ENCODE results near the gene TRIM51G.
"Not testable (repeated sequence)": the region's sequence is repeated elsewhere in the genome, so short reads cannot be mapped to it uniquely, and the experiment has no call there.

TRIM51G gene

GRCh38 chr11:48983785-48984184 lies at the start of gene TRIM51G:
Gene TRIM51G, minus strand, starts transcription at chr11:48983885. Its CDS starts 2,190 bp downstream, at chr11:48981695.
- not testable (repeated sequence) for H3K9me3 ChIP-seq (ENCODE audit: control insufficient read depth in 1 of 2, low read length in 2 of 2); H3K4me1 ChIP-seq (ENCODE audit: control insufficient read depth in 1 of 2, insufficient read depth in 2 of 2, low read length in 2 of 2); H3K27ac ChIP-seq (ENCODE audit: low read depth, low read length); H3K9ac ChIP-seq (ENCODE audit: low read depth in 1 of 2, low read length in 2 of 2); H3K36me3 ChIP-seq (ENCODE audit: control insufficient read depth in 1 of 2, insufficient read depth in 2 of 2, low read length in 2 of 2); H3K4me3 ChIP-seq (ENCODE audit: low read depth in 1 of 2, low read length in 2 of 2); H3K27me3 ChIP-seq (ENCODE audit: control insufficient read depth in 1 of 2, insufficient read depth in 2 of 2, low read length in 2 of 2)

DNA sequence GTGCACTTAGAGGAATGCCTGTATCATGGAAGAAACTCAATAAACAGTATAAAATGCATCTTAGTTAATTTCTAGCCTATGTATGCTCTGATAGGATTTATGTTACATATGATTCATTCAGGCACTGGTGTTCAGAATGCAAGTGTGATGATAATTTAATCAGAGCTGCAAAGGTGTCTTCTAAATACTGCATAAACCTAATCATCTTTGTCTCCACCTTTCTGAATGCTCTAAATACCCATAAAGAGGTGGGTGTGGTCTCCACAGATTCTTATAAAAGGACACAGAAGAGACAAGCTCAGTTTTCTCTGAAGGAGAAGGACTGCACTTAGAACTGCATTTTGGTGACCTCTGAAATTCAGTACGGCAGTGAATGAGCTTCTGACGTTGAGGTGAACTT lies 44.8 kb upstream of the TRIM51G start, which contains the start of gene TRIM49B:
Gene TRIM49B (plus strand): TSS at position 301 of the 400 bp plus-strand sequence. CDS start 2,777 bp downstream, outside the sequence.
- not testable (repeated sequence) for H3K36me3 ChIP-seq (ENCODE audit: control insufficient read depth in 1 of 2, insufficient read depth in 2 of 2, low read length in 2 of 2); H3K9ac ChIP-seq (ENCODE audit: low read depth in 1 of 2, low read length in 2 of 2); H3K4me1 ChIP-seq (ENCODE audit: control insufficient read depth in 1 of 2, insufficient read depth in 2 of 2, low read length in 2 of 2); H3K9me3 ChIP-seq (ENCODE audit: control insufficient read depth in 1 of 2, low read length in 2 of 2); H3K27ac ChIP-seq (ENCODE audit: low read depth, low read length); H3K4me3 ChIP-seq (ENCODE audit: low read depth in 1 of 2, low read length in 2 of 2); H3K27me3 ChIP-seq (ENCODE audit: control insufficient read depth in 1 of 2, insufficient read depth in 2 of 2, low read length in 2 of 2)

DNA sequence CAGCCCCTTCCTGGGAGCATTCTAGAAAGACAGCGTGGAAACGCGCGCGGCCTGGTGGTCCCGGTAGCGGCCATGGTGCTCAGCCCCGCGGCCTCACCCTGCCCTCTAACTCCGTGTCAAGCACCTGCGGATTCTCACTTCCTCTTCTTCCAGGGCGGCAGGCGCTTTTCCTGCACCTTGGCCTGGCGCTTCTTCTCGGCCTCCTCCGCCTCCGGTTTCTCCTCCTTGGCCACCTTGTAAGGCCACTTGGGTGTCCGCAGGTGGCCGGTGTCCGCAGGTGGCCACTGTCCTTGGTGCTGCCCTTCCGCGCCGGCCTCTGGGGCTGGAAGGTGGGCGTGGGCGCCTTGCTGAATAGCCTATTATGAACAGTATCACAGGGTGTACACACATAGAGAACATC lies 15.1 kb downstream of the TRIM51G start:
- H3K9ac ChIP-seq (ENCODE audit: low read depth in 1 of 2, low read length in 2 of 2); H3K36me3 ChIP-seq (ENCODE audit: control insufficient read depth in 1 of 2, insufficient read depth in 2 of 2, low read length in 2 of 2); H3K4me3 ChIP-seq (ENCODE audit: low read depth in 1 of 2, low read length in 2 of 2); H3K27ac ChIP-seq (ENCODE audit: low read depth, low read length); H3K9me3 ChIP-seq (ENCODE audit: control insufficient read depth in 1 of 2, low read length in 2 of 2); H3K4me1 ChIP-seq (ENCODE audit: control insufficient read depth in 1 of 2, insufficient read depth in 2 of 2, low read length in 2 of 2); H3K27me3 ChIP-seq (ENCODE audit: control insufficient read depth in 1 of 2, insufficient read depth in 2 of 2, low read length in 2 of 2): not testable (repeated sequence)

- H3K27me3 ChIP-seq (ENCODE audit: control insufficient read depth in 1 of 2, insufficient read depth in 2 of 2, low read length in 2 of 2); H3K27ac ChIP-seq (ENCODE audit: low read depth, low read length); H3K4me3 ChIP-seq (ENCODE audit: low read depth in 1 of 2, low read length in 2 of 2); H3K4me1 ChIP-seq (ENCODE audit: control insufficient read depth in 1 of 2, insufficient read depth in 2 of 2, low read length in 2 of 2); H3K36me3 ChIP-seq (ENCODE audit: control insufficient read depth in 1 of 2, insufficient read depth in 2 of 2, low read length in 2 of 2); H3K9me3 ChIP-seq (ENCODE audit: control insufficient read depth in 1 of 2, low read length in 2 of 2); H3K9ac ChIP-seq (ENCODE audit: low read depth in 1 of 2, low read length in 2 of 2): not testable (repeated sequence)
Observed at GRCh38 chr11:48955315-48956049, 28.2 kb downstream of the TRIM51G start.

DNA sequence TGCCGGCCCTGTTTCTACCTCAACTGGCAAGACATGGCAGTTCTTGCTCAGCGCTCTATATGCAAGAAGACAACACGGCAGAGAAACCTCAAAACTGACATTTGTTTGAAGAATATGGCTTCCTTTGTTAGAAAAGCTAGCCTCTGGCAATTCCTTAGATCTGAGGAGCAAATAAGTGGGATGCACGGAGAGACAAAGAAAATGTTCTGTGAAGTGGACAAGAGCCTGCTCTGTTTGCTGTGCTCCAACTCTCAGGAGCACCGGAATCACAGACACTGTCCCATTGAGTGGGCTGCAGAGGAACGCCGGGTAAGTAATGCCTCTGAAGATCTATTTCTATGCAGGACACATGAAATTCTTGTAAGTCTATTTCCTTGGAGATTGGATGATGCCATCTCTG lies 37.9 kb downstream of the TRIM51G start:
- H3K4me1 ChIP-seq (ENCODE audit: control insufficient read depth in 1 of 2, insufficient read depth in 2 of 2, low read length in 2 of 2); H3K4me3 ChIP-seq (ENCODE audit: low read depth in 1 of 2, low read length in 2 of 2); H3K27ac ChIP-seq (ENCODE audit: low read depth, low read length); H3K36me3 ChIP-seq (ENCODE audit: control insufficient read depth in 1 of 2, insufficient read depth in 2 of 2, low read length in 2 of 2); H3K9ac ChIP-seq (ENCODE audit: low read depth in 1 of 2, low read length in 2 of 2); H3K27me3 ChIP-seq (ENCODE audit: control insufficient read depth in 1 of 2, insufficient read depth in 2 of 2, low read length in 2 of 2); H3K9me3 ChIP-seq (ENCODE audit: control insufficient read depth in 1 of 2, low read length in 2 of 2): not testable (repeated sequence)

Measured in duodenal mucosa (tissue), 2 donors.